ENCODE data around the gene GRM1. TPM values are rescaled to one million over a fixed set of nuclear protein-coding genes. Genes with fewer than 3 reads are reported as not detected.
"Not testable (repeated sequence)": the region's sequence is repeated elsewhere in the genome, so short reads cannot be mapped to it uniquely, and the experiment has no call there.

GRM1 gene
- total RNA-seq, 1 donor, result under 0.01 TPM

- TF ChIP-seq CTCF (IDR thresholded peaks at IDR 0.05; ENCODE audit: insufficient read depth, low read depth, low read length), result no peak
- no peak overlapping the region for H3K4me3 ChIP-seq (ENCODE audit: low read depth, low read length)
- DNase-seq (ENCODE audit: low read depth), result no peak
Observed at GRCh38 chr6:146219101-146219500, 190.2 kb downstream of the GRM1 start.

DNA sequence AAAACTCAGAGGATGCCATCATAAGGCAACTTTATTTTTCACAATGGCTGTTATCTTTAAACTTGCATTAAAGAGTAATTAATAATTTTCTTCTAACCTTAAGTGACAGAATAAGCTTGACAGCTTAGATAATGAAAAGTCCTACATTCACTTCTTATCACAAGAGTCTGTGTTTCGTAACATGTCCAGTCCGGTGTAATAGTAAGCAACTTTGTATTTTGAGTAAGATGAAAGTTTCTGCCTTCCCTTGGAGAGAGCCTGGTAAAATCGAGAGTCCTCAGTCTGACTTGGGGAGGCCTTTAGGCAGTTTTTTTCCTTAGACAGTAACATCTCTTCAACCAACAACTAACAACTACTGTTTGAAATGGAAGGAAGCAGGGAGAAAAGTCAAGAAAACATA lies 195.6 kb downstream of the GRM1 start:
- DNase-seq (ENCODE audit: low read depth), result no peak
- no peak for TF ChIP-seq CTCF (IDR thresholded peaks at IDR 0.05; ENCODE audit: insufficient read depth, low read depth, low read length)
- no peak overlapping the region for H3K4me3 ChIP-seq (ENCODE audit: low read depth, low read length)

GRCh38 chr6:146224988-146225387 lies 196.1 kb downstream of the GRM1 start:
- H3K4me3 ChIP-seq (ENCODE audit: low read depth, low read length), result no peak overlapping the region
- DNase-seq (ENCODE audit: low read depth), result no peak
- no peak for TF ChIP-seq CTCF (IDR thresholded peaks at IDR 0.05; ENCODE audit: insufficient read depth, low read depth, low read length)

- no peak for TF ChIP-seq CTCF (IDR thresholded peaks at IDR 0.05; ENCODE audit: insufficient read depth, low read depth, low read length)
- H3K4me3 ChIP-seq (ENCODE audit: low read depth, low read length), result no peak overlapping the region
- DNase-seq (ENCODE audit: low read depth), result no peak
Observed at GRCh38 chr6:146240322-146240721, 211.5 kb downstream of the GRM1 start.

- TF ChIP-seq CTCF (IDR thresholded peaks at IDR 0.05; ENCODE audit: insufficient read depth, low read depth, low read length), result no peak
- no peak for DNase-seq (ENCODE audit: low read depth)
- H3K4me3 ChIP-seq (ENCODE audit: low read depth, low read length), result no peak overlapping the region
Observed at GRCh38 chr6:146240807-146241206, 211.9 kb downstream of the GRM1 start.

- not testable (repeated sequence) for H3K4me3 ChIP-seq (ENCODE audit: low read depth, low read length); DNase-seq (ENCODE audit: low read depth)
Observed at GRCh38 chr6:146243646-146244045, 214.8 kb downstream of the GRM1 start.

DNA sequence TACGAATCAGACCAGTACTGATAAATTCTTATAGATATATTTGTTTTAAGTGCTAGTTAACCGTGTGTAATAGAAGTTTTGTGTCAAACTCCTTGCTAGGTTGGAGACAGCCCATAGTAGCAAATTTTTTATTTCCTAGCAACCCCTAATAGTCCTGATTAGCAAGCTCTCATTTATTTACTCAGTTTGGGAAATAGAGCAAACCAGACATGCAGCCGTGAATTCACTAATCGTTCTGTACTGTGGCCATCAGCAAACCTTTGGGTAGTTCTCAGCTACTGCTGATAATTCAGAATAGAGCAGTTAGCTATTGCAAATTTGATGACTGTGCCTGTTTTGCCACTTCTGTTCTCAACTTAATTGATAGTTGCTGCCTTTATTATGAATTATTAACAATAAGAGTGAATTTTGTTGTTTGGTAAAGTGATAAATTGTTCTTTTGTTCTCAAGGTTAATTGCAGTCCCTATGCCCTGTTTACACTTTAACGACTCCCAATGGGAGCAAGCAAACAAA lies 215.8 kb downstream of the GRM1 start:
- DNase-seq (ENCODE audit: low read depth), result no peak
- no peak overlapping the region for H3K4me3 ChIP-seq (ENCODE audit: low read depth, low read length)
- TF ChIP-seq CTCF (IDR thresholded peaks at IDR 0.05; ENCODE audit: insufficient read depth, low read depth, low read length), result no peak

Data from fibroblast of villous mesenchyme (primary cell).